Muscle layer of colon (tissue), 2 donors: ENCODE results near the gene GPS2.

Source experiments
- H3K27ac ChIP-seq: one replicate; pipeline ENCODE4 v1.7.0; 2013; ENCODE audit warnings: low read depth, mild to moderate bottlenecking, low read length, moderate library complexity
- H3K27me3 ChIP-seq, 2 donors: one replicate each; pipeline ENCODE4 v1.7.0; 2013; ENCODE audit warnings: low read length in 2 of 2, mild to moderate bottlenecking in 2 of 2; ENCODE audit not compliant: insufficient read depth in 2 of 2, control insufficient read depth in 1 of 2
- H3K36me3 ChIP-seq: one replicate; pipeline ENCODE4 v1.7.0; 2013; ENCODE audit warnings: mild to moderate bottlenecking, low read length; ENCODE audit not compliant: insufficient read depth
- H3K4me1 ChIP-seq: one replicate; pipeline ENCODE4 v1.7.0; 2013; ENCODE audit warnings: mild to moderate bottlenecking, low read length; ENCODE audit not compliant: insufficient read depth
- H3K4me3 ChIP-seq, 2 donors: one replicate each; pipeline ENCODE4 v1.7.0; 2013; ENCODE audit warnings: low read length in 2 of 2, low read depth in 1 of 2, mild to moderate bottlenecking in 1 of 2, moderate library complexity in 1 of 2
- H3K9ac ChIP-seq: one replicate; pipeline ENCODE4 v1.7.0; 2013; ENCODE audit warnings: low read length
- H3K9me3 ChIP-seq: one replicate; pipeline ENCODE4 v1.7.0; 2013; ENCODE audit warnings: mild to moderate bottlenecking, low read length
- donor health status: abdominal sarcoma.
- donor health status: Adenocarcinoma of cecum.

The GPS2 gene

DNA sequence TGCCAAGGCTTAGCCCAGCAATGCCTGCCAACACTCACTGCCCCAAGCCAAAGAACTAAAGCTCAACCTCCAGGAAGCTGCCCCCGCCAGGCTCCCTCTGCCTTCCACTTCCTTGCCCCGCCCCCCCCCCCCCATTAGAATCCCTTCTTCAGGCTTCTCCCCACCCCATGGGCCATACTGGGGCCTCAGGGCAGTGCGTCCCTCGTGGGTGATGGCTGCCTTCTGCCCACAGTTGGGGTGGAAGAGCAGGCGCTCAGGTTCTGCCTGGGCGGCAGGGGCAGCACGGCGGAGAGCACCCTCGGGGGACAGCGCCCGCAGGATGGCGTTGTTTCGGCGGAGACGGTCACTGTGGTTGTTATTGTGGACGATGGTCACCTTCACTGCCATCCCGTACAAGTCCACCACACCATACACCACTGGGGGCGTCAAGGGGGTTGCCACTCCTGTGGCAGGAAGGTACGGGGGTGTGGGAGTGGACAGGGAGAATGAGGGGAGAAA lies 9.9 kb upstream of the GPS2 start:
- Histone ChIP-seq H3K27ac (no peak overlapping the region), H3K4me1 (peaks cover 12% of the 10 kb centered on the region), H3K9me3 (no peaks in the 10 kb centered on the region), H3K4me3 (no peak overlapping the region), H3K36me3 (peaks cover 60% of the 10 kb centered on the region), H3K9ac (no peak overlapping the region), H3K27me3 (no peaks in the 10 kb centered on the region)

DNA sequence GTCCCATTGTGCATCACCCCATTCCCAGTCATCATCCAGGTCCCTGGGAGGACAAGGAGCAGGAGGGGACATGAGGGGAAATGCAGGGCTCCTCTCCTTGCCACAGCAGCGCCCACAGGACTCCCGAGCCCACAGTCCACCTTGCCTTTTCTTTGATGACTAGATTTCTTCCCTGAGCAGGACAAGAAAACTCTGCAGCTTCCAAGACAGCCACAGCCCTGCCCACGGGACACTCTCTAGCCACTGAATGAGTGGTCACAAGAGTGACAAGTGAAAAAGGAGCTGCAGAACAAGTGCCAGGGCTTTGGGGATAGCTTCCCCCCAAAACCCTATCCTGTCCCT lies 9.2 kb upstream of the GPS2 start:
- H3K9ac ChIP-seq = no peak overlapping the region
- no peaks in the 10 kb centered on the region for H3K9me3 ChIP-seq
- H3K4me1 ChIP-seq = peaks cover 12% of the 10 kb centered on the region
- H3K36me3 ChIP-seq = peaks cover 60% of the 10 kb centered on the region
- no peaks in the 10 kb centered on the region for H3K27me3 ChIP-seq
- H3K27ac ChIP-seq = no peak overlapping the region
- H3K4me3 ChIP-seq = no peak overlapping the region

DNA sequence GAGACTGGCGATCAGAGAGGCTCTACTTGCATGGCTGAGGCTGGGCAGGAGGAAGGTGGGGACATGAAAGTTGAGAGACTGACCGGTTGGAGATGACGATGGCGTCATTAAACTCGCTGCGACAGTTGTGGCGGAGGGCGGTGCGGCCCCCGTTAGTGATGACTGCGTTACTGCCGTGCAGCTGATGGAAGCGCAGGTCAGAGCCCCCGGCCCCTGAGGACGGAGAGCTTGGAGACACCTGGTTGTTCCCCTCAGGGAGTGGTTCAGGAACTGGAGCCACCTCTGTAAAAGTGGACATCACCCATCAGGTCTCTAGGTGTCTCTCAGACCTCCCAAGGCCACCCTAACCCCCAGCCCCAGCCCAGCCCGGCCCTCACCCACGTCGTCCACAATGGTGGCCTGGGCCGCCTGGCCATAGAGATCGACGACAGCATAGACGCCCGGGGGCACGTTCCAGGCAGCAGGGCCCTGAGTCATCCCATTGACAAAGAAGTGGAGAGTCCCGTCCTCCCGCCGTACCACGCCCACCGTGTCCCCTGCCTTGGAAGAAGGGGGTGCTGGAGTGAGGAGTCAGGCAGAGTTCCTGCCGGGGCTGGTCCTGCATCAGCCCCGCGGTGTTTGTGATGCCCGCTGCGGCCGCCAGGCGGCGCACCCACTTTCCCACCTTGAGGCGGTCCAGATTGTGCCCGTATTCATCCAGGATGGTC lies 8.7 kb upstream of the GPS2 start:
- H3K9ac ChIP-seq = no peak overlapping the region
- no peaks in the 10 kb centered on the region for H3K27me3 ChIP-seq
- H3K4me3 ChIP-seq = no peak overlapping the region
- H3K27ac ChIP-seq = no peak overlapping the region
- peaks cover 12% of the 10 kb centered on the region for H3K4me1 ChIP-seq
- peaks cover 63% of the 10 kb centered on the region for H3K36me3 ChIP-seq
- no peaks in the 10 kb centered on the region for H3K9me3 ChIP-seq

DNA sequence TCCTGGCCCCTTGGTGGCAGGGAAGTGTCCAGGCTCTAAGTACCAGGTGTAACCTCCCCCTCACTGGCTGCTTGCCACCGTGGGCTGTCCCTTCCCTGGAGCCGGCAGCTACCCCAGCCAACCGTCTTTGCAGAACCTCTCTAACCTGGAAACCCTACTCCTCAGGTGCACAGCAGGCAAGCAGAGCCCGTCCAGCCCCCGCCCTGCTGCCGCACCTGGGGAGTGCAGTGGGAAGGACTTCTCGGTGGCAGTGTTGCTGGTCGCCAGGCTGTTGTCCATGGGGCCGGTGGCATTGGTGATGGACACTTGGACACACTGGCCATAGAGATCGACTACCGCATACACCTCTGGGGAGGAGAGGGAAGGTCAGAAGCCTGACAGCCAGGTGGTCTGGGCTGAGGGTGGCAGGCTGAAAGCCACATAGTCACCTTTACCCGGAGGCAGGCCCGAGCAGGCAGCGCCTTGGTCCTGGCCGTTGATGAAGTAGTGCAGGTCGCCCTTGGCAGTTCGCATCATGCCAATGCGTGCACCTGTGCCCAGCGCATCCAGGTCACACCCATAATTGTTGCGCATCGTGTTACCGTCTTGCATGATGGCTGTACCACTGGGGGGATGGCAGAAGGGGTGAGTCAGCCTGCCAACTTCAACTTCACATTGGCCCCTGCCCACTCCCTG lies 7.5 kb upstream of the GPS2 start:
- Histone ChIP-seq H3K27ac (no peak overlapping the region), H3K4me3 (no peak overlapping the region), H3K36me3 (peaks cover 75% of the 10 kb centered on the region), H3K9me3 (no peaks in the 10 kb centered on the region), H3K4me1 (peaks cover under 1% of the 10 kb centered on the region), H3K27me3 (no peaks in the 10 kb centered on the region), H3K9ac (no peak overlapping the region)

DNA sequence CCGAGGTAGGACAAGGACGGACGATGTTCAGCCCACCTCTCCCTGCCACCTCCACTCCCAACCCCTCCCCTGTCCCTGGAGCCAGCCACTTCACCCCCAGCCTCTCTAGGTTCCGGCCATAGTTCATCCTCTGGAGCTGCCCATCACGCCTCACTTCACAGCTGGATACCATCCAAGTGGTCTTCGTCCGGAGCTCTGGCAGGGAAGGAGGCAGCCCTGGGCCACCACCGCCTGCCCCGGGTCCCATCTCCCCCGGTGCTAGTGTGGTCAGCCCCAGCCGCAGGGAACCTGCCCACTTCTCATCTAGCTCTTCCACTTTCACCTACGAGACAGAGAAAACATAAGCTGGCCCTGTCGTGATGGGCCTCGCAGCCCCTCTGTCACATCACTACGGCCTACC lies 6.3 kb upstream of the GPS2 start:
- no peaks in the 10 kb centered on the region for H3K9me3 ChIP-seq
- no peak overlapping the region for H3K27ac ChIP-seq
- no peak overlapping the region for H3K4me3 ChIP-seq
- H3K36me3 ChIP-seq = peaks cover 78% of the 10 kb centered on the region
- H3K4me1 ChIP-seq = no peaks in the 10 kb centered on the region
- H3K27me3 ChIP-seq = no peaks in the 10 kb centered on the region
- H3K9ac ChIP-seq = no peak overlapping the region

DNA sequence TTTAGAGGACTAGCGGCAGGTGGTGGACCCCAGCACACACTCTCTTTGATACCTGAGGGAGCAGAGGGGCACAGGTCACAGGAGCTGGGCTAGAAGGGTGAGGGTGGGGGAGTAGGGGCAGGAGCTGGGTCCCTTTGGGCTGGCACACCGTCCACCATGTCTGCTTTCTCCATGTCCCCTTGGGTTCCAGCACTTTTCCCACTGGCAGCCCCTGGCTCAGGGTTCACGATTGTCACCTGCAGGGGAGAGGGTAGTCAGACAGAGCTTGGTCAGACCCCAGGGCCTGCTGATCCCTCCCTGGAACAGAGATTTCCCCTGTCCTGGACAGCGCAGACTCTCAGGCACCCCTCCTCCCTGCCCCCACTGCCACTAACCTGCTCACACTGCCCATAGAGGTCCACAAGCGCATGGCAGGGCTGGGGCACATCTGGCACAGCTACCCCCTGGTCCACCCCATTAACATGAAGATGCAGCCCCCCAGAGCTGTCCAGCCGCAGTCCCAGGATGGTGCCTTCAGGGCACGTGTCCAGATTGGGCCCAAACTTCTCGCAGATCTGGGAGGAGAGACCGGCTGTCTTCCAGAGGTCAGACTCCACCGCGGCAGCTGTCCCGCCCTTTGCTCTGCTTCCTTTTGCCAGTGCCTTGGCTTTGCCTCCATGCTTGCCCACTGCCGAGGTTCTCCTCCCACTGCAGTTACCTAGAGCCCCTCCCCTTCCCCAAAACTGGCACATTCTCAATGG lies 3.1 kb upstream of the GPS2 start:
- Histone ChIP-seq H3K9ac (no peak overlapping the region), H3K36me3 (peaks cover 68% of the 10 kb centered on the region), H3K9me3 (no peaks in the 10 kb centered on the region), H3K4me1 (peaks cover 19% of the 10 kb centered on the region), H3K27ac (no peak overlapping the region), H3K27me3 (no peaks in the 10 kb centered on the region), H3K4me3 (no peak overlapping the region)

DNA sequence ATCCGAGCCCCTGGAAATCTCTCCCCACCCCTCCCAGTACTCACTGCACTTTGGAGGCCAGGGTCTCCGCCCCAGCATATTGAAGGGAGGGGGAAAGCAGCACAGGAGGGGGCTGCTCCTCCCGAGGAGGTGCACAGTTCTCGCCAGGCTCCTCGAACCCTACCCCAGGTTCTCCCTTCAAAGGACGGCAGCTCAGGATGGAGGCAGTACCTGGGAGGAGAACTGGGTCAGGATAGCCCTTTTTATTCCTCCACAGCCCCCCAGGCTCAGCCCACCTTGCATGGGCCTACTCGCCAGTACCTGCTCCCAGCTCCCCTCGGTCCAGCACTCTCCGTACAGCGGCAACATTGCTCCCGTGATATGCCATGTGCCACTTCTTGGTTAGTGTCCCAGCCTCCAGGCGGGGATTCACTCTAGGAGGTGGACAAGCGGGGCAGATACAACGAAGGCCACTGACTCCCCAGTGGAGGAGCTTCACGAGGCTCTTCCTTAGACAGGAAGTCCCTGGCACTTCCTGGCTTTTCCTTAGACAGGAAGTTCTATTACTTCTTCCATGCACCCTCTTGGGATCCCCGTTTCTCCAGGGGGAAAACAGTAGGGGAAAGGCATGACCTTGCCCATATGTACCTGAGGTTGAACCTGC lies 2.1 kb upstream of the GPS2 start:
- Histone ChIP-seq H3K9ac (no peak overlapping the region), H3K9me3 (no peaks in the 10 kb centered on the region), H3K4me3 (no peak overlapping the region), H3K4me1 (peaks cover 29% of the 10 kb centered on the region), H3K27ac (no peak overlapping the region), H3K36me3 (peaks cover 68% of the 10 kb centered on the region), H3K27me3 (no peaks in the 10 kb centered on the region)

DNA sequence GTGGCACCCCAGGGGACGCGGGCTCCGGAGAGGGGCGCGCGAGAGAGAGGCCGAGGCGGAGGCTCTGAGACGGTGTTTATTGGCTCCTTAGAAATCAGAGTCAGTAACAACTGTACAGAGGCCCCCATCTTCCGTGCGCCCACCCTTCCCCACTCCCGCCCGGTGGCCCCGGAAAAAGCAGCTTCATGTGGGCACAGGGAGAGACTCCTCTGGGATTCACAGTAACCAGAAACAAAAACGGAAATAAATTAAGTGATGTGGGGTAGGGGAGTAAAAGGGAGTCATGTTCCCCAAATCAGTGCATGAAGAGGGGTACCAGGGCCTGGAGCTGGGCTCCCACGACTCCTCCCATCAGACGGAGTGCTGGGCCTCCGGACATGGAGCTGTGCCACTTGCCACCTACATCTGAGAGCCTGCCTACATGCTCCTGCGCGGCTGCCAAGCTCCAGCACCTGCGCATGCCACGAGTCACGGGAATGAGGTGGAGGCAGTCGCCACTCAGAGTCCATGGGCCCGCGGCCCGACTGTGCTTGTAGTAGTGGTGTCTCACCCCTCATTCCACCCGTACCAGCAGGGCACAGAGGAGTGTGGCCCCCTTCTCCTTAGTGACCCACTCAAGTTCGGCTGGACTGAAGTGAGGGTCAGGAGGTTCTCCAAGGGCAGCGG lies 543 bp upstream of the GPS2 start:
- Histone ChIP-seq H3K27me3 (no peaks in the 10 kb centered on the region), H3K4me1 (peaks cover 31% of the 10 kb centered on the region), H3K9me3 (no peaks in the 10 kb centered on the region), H3K36me3 (peaks cover 66% of the 10 kb centered on the region), H3K27ac (peak overlapping the region; percentile 95), H3K4me3 (peak overlapping the region; percentile 39 to 77), H3K9ac (peak overlapping the region; percentile 82)

DNA sequence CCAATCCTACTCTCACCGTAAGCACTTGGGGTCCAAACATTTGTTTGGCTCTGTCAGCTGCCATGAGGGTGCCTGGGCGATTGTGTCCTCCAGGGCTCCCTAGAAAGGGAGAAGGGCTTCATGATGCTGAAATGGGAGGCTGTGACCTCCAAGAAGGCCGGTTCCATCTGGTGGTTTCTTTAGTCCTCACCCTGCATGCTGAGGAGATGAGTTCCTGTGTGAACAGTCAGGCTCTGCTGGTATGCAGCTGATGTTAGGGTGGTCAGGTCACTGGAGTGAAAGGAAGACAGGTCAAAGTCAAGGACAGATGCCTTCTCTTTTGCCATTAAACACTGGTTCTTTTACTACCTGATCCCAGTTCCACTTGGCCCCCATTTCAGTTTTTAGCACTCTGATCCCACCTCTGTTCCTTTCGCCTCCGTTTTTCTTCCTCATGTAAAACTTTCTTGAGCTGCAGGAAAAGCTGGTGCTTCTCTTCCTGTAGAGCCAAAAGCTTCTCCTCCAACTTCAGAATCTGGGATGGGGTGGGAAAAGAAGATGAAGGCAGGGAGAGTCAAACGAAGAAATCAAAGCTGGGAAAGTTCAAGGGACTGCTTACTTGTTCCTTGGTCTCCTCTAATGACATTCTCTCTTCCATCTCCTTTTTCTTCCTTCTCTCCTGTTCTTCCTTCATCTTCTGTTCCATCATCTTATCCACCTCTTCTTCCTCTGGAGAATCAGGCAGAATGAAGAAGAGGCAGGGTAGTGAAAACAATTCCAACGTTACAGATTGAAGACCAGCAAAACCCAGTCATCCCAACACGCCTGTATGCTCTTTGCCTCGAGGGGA lies 1.1 kb downstream of the GPS2 start:
- Histone ChIP-seq H3K36me3 (peaks cover 75% of the 10 kb centered on the region), H3K27ac (peak overlapping the region; percentile 95), H3K4me1 (peaks cover 45% of the 10 kb centered on the region)

DNA sequence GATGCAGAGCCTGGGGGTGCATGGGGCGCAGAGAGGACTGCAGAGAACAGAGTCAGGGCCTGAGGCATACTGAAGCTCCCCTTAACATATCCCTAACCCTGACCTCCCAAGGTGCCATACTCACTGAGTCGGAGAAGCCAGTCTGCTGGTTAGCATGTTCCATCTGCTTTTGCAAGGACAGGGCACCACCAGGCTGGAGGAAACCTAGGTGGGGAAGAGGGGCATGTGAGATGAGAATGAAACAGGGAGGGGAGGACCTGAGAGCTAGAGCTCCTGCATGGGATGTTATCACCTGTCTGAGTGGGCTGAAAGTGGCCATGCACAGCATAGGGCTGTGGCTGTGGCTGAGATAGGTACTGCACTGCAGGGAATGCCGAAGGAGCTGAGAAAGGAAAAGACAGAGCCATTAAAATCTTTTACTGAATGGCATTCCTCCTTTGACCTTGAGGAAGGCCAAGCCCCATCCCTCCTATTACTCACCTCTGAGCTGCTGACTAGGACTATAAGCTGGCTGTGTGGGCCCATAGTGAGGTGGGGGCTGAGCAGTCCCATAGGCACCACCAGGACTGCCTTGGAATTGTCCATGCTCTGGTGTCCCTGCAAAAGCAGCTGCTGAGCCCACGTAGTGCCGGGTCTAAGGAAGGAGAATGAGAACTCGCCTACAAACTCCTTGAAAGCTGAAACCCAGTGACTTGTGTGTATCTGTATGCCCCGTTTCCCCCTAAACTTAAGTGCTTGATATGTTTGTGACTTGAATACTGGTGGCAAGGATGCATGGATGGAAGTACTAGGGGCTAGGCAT lies 1.9 kb downstream of the GPS2 start:
- Histone ChIP-seq H3K4me3 (peak overlapping the region in 1 of 2 donors; percentile 77), H3K9ac (no peak overlapping the region), H3K4me1 (peaks cover 48% of the 10 kb centered on the region), H3K36me3 (peaks cover 67% of the 10 kb centered on the region), H3K27ac (no peak overlapping the region), H3K9me3 (no peaks in the 10 kb centered on the region), H3K27me3 (no peaks in the 10 kb centered on the region)

More for the DNA sequence above, 1.1 kb downstream of the GPS2 start:
- Histone ChIP-seq H3K27me3 (no peaks in the 10 kb centered on the region), H3K9ac (peak overlapping the region; percentile 68), H3K4me3 (peak overlapping the region; percentile 39 to 77), H3K9me3 (no peaks in the 10 kb centered on the region)
